ENCODE data around the gene IFNGR1. TPM values are rescaled to one million over a fixed set of nuclear protein-coding genes. Genes with fewer than 3 reads are reported as not detected.
A peak's percentile ranks its signal among the peaks of the same experiment; 100 is the strongest.

IFNGR1 gene
- total and polyA plus RNA-seq, 10 of the 15 experiments (the other 5 are each of a cell fraction or from before 2014, with no cell fraction given), result 89.0 to 296 (median 138) TPM

DNA sequence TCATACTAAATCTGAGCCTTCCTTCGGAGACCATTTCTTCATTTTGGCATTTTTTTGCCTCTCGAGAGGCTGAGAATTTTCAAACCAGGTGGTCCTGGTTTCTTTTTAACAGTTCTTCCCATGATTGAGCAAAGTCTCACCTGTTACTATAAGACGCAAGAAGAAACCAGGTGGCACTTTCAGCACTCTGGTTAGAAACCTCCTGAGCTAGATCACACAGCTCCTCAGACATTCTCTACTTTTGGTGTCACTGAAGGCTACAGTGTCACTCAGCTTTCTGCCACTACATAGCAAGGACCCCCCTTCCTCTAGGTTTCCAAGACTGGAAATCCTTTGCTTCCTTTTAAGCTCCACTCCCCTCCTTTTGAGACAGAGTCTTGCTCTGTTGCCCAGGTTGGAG is 7.3 kb downstream of the IFNGR1 start:
- H3K27me3 ChIP-seq (replicated peaks in 1 of 2; ENCODE audit: control insufficient read depth in 2 of 2, insufficient read depth in 2 of 2, low read length in 1 of 2), result no peaks in the 10 kb centered on the region
- peaks cover 9% of the 10 kb centered on the region; the same call in 1 of the 2 replicates for H3K4me1 ChIP-seq (ENCODE audit: control insufficient read depth, insufficient read depth, low read length)
- ChIA-PET SMC1A (ENCODE audit: uncharacterized antibody, unreplicated experiment) (interaction anchor here (0.8 to 7.9 kb wide), 17 partner anchors 8 to 116 kb away, joined by 3 to 89 read pairs (median 10); no protein-coding TSS in a partner anchor), POLR2A (interaction anchor here (0.5 to 1.7 kb wide), 6 partner anchors 8 to 422 kb away, joined by 3 to 7 read pairs (median 4); no protein-coding TSS in a partner anchor), RAD21 (ENCODE audit: unreplicated experiment) (interaction anchor here (0.7 to 8.0 kb wide), 11 partner anchors 10 to 118 kb away, joined by 3 to 68 read pairs (median 7); partner anchors contain the start of gene IL22RA2), CTCF (interaction anchor here (0.9 to 2.3 kb wide), 5 partner anchors 40 to 117 kb away, joined by 3 to 11 read pairs (median 4); no protein-coding TSS in a partner anchor)
- DNase-seq (ENCODE audit: low read depth, low spot score), result no peak
- H3K79me2 ChIP-seq (ENCODE audit: control insufficient read depth, insufficient read depth, low read length), result peaks cover 96% of the 10 kb centered on the region
- peak overlapping the region; percentile 68 for H3K4me2 ChIP-seq (ENCODE audit: control insufficient read depth, insufficient read depth)
- intact Hi-C loops (cut with micrococcal nuclease; ENCODE audit: unreplicated experiment) (no loop called here), in situ Hi-C loops (cut with MboI) (no loop called here)
- TF ChIP-seq, protein P1, sequence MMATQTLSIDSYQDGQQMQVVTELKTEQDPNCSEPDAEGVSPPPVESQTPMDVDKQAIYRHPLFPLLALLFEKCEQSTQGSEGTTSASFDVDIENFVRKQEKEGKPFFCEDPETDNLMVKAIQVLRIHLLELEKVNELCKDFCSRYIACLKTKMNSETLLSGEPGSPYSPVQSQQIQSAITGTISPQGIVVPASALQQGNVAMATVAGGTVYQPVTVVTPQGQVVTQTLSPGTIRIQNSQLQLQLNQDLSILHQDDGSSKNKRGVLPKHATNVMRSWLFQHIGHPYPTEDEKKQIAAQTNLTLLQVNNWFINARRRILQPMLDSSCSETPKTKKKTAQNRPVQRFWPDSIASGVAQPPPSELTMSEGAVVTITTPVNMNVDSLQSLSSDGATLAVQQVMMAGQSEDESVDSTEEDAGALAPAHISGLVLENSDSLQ (IDR thresholded peaks at IDR 0.05), result peak; percentile 13; the same call in 1 of the 2 replicates
- TF ChIP-seq REST (IDR thresholded peaks at IDR 0.05; ENCODE audit: low read depth, low read length) (peak; percentile 60; the same call in 1 of the 2 replicates), HDGF (IDR thresholded peaks at IDR 0.05) (peak; percentile 46; the same call in 1 of the 2 replicates), SMARCA5 (IDR thresholded peaks at IDR 0.05) (no peak), RBBP5 (conservative IDR thresholded peaks at IDR 0.05) (no peak)
- H4K20me1 ChIP-seq (ENCODE audit: control insufficient read depth, insufficient read depth), result no peaks in the 10 kb centered on the region
- 94% methylated on average over 3 of the region's 3 CpGs for WGBS (ENCODE audit: insufficient coverage, insufficient replicate concordance, low lambda C conversion rate, missing lambda C conversion rate)
- H3K36me3 ChIP-seq (ENCODE audit: control insufficient read depth in 2 of 2, insufficient read depth in 2 of 2, low read length in 1 of 2), result peaks cover 7 to 28% of the 10 kb centered on the region in 2 experiments
- no peak overlapping the region for H3K9ac ChIP-seq (ENCODE audit: control insufficient read depth, insufficient read depth, low read length)
- H2AFZ ChIP-seq (ENCODE audit: control insufficient read depth, low read depth, low read length), result no peak overlapping the region
- peak overlapping the region; percentile 45 for H3K4me3 ChIP-seq
- 0 out of 2 replicates have a peak overlapping the region, but pooled peaks have one; percentile 27 for H3K27ac ChIP-seq (ENCODE audit: control insufficient read depth, insufficient read depth)
- no peak for ATAC-seq
- no peak for FAIRE-seq
- H3K9me3 ChIP-seq (replicated peaks; ENCODE audit: control insufficient read depth, insufficient read depth, low read length), result peaks cover 35% of the 10 kb centered on the region
- BruUV-seq (replicated peaks), result no TSS peak

Data from GM12878 (cell line).